Measurements from ENCODE around the gene LCN10.

DNA sequence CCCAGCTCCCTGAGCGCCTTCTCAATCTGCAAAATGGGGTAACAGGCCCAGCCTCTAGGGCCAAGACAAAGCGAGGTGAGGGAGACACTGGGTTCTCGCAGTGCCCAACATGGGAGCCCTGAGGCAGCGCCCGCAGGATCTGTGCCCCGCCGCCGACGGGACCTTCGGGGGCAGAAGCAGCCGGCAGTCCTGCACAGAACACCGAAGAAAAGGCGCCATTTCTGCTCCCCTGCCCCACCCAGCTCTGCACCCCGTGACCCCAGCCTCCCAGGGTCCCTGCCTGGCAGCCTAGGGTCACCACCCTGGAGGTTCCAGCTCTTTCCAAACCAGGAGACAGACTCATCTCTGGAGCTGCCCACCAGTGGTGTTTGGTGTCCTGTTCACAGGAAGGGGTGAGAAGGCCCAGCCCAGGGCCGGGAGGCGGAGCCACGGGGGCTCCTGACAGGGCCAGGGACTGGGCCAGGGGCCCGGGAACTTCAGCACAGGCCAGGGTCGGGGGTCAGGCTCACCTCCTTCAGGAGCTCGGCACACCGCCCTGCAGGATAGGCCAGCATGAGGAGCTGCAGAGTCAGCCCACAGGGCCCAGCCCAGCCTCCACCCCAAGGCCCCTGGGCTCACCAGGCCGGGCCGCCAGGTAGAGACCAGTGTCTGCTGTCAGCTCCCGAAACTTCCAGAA, 12.0 kb upstream of the LCN10 start:
- TF ChIP-seq POLR2AphosphoS5 (IDR thresholded peaks at IDR 0.05; ENCODE audit: insufficient read depth in 1 of 2, low read depth in 1 of 2) = no peak
- TF ChIP-seq, protein P1, sequence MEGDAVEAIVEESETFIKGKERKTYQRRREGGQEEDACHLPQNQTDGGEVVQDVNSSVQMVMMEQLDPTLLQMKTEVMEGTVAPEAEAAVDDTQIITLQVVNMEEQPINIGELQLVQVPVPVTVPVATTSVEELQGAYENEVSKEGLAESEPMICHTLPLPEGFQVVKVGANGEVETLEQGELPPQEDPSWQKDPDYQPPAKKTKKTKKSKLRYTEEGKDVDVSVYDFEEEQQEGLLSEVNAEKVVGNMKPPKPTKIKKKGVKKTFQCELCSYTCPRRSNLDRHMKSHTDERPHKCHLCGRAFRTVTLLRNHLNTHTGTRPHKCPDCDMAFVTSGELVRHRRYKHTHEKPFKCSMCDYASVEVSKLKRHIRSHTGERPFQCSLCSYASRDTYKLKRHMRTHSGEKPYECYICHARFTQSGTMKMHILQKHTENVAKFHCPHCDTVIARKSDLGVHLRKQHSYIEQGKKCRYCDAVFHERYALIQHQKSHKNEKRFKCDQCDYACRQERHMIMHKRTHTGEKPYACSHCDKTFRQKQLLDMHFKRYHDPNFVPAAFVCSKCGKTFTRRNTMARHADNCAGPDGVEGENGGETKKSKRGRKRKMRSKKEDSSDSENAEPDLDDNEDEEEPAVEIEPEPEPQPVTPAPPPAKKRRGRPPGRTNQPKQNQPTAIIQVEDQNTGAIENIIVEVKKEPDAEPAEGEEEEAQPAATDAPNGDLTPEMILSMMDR (IDR thresholded peaks at IDR 0.05) = no peak
- TF ChIP-seq POLR2A (IDR thresholded peaks at IDR 0.05) = no peak

Measured in vagina (tissue), 2 donors.